ENCODE results near the gene LRMDA. TPM values are rescaled to one million over a fixed set of nuclear protein-coding genes. Genes with fewer than 3 reads are reported as not detected.
"Not testable (repeated sequence)": the region's sequence is repeated elsewhere in the genome, so short reads cannot be mapped to it uniquely, and the experiment has no call there.

The LRMDA gene
- total and polyA plus RNA-seq, 2 donors (not counting 3 experiments of a cell fraction or from before 2014, with no cell fraction given): 9.7 to 18.0 TPM

DNA sequence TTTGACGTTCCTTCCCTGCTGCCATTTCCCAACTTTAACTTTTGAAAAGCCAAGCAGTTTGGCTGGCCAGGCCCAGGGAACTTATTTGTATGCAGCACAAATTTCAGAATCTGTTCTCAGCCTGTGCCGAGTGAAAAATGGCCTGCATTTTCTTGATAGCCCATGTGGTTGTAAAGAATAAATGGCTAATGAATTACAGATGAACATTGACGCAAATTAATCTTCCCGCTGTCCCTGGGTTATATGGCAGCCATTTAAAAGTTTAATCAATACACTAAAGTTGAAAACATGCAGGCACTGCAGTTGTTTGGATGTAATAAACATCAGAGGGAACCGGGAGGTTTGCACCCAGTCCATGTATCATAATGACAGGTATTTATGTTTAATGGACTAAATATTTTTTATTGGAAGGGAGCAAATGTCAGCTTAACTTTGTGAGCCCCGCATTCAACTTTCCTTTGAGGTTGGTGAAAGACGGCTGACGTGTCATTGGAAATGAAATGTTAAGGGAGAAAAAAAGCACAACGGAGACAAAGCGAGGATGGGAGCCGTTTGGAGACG lies 1092.4 kb downstream of the LRMDA start:
- H2AFZ ChIP-seq (ENCODE audit: low read depth, low read length): no peak overlapping the region
- H3K27me3 ChIP-seq (ENCODE audit: control insufficient read depth in 2 of 2, insufficient read depth in 2 of 2, low read length in 2 of 2): no peaks in the 10 kb centered on the region
- H3K27ac ChIP-seq (ENCODE audit: insufficient read depth, low read depth, low read length): no peak overlapping the region
- H3K9ac ChIP-seq (replicated peaks; ENCODE audit: extremely low read depth, insufficient read depth, low read length): no peak overlapping the region
- no TSS peak for BruUV-seq (replicated peaks)
- DNase-seq (ENCODE audit: low read depth, low spot score): no peak
- H3K36me3 ChIP-seq (ENCODE audit: control insufficient read depth in 2 of 2, extremely low read depth in 1 of 2, insufficient read depth in 2 of 2, low read length in 2 of 2): no peaks in the 10 kb centered on the region
- POLR2A ChIA-PET: no interaction called here
- intact Hi-C loops (cut with micrococcal nuclease): no loop called here
- no peaks in the 10 kb centered on the region for H4K20me1 ChIP-seq (replicated peaks; ENCODE audit: control insufficient read depth, extremely low read depth, insufficient read depth, low read length)
- no peaks in the 10 kb centered on the region for H3K4me1 ChIP-seq (ENCODE audit: control insufficient read depth, extremely low read depth, insufficient read depth, low read length)
- FAIRE-seq: no peak
- no peaks in the 10 kb centered on the region for H3K9me1 ChIP-seq (replicated peaks; ENCODE audit: control insufficient read depth, extremely low read depth, insufficient read depth, low read length)
- no peaks in the 10 kb centered on the region for H3K9me3 ChIP-seq (replicated peaks; ENCODE audit: control insufficient read depth, insufficient read depth, low read length)
- dilution Hi-C loops (cut with MboI; ENCODE audit: extremely low pct_ligation_motif_present, low sequenced_read_pairs): no loop called here
- TF ChIP-seq, protein P1, sequence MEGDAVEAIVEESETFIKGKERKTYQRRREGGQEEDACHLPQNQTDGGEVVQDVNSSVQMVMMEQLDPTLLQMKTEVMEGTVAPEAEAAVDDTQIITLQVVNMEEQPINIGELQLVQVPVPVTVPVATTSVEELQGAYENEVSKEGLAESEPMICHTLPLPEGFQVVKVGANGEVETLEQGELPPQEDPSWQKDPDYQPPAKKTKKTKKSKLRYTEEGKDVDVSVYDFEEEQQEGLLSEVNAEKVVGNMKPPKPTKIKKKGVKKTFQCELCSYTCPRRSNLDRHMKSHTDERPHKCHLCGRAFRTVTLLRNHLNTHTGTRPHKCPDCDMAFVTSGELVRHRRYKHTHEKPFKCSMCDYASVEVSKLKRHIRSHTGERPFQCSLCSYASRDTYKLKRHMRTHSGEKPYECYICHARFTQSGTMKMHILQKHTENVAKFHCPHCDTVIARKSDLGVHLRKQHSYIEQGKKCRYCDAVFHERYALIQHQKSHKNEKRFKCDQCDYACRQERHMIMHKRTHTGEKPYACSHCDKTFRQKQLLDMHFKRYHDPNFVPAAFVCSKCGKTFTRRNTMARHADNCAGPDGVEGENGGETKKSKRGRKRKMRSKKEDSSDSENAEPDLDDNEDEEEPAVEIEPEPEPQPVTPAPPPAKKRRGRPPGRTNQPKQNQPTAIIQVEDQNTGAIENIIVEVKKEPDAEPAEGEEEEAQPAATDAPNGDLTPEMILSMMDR (IDR thresholded peaks at IDR 0.05; ENCODE audit: extremely low read depth in 1 of 2, insufficient read depth in 1 of 2, low read depth in 1 of 2, low read length in 2 of 2): no peak
- TF ChIP-seq EZH2 (IDR thresholded peaks at IDR 0.05; ENCODE audit: borderline replicate concordance, low read depth, low read length, severe bottlenecking): no peak
- no peak for TF ChIP-seq FOS (IDR thresholded peaks at IDR 0.05; ENCODE audit: borderline replicate concordance, insufficient read depth, low read length)
- no peak for TF ChIP-seq POLR2A (IDR thresholded peaks at IDR 0.05; ENCODE audit: low read depth, low read length)
- no peak for TF ChIP-seq MYC (IDR thresholded peaks at IDR 0.05; ENCODE audit: low read depth, low read length)
- no peak for TF ChIP-seq POLR2AphosphoS5 (IDR thresholded peaks at IDR 0.05; ENCODE audit: insufficient read depth, low read depth, low read length)
- TF ChIP-seq, protein P2, sequence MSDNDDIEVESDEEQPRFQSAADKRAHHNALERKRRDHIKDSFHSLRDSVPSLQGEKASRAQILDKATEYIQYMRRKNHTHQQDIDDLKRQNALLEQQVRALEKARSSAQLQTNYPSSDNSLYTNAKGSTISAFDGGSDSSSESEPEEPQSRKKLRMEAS (IDR thresholded peaks at IDR 0.05; ENCODE audit: insufficient read depth, insufficient read length): no peak
- no peak for TF ChIP-seq GATA2 (IDR thresholded peaks at IDR 0.05; ENCODE audit: insufficient read depth, insufficient read length, low read depth, low read length)
- no peak for TF ChIP-seq JUN (IDR thresholded peaks at IDR 0.05; ENCODE audit: borderline replicate concordance, insufficient read depth, insufficient read length, low read depth)
- no peak overlapping the region for H3K4me3 ChIP-seq (replicated peaks in 1 of 3; ENCODE audit: insufficient read depth in 1 of 3, low read depth in 1 of 3, low read length in 3 of 3)
- no peak overlapping the region for H3K4me2 ChIP-seq (ENCODE audit: insufficient read depth, low read length)
- H3K79me2 ChIP-seq (ENCODE audit: control insufficient read depth, insufficient read depth, low read length): no peaks in the 10 kb centered on the region
- CTCF ChIA-PET: no interaction called here

DNA sequence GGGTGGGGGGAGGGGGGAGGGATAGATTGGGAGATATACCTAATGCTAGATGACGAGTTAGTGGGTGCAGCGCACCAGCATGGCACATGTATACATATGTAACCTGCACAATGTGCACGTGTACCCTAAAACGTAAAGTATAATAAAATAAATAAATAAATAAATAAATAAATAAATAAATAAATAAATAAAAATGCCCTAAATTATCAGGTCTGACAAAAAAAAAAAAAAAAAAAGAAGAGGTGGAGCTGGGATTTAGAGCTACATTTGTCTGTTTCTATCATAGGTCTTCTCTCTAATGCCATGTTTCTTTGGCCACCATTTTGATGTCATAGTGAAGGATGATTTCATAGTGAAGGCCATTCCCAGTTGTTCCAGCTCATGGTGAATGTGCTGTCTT lies 1095.4 kb downstream of the LRMDA start:
- FAIRE-seq; H3K9me1 ChIP-seq (replicated peaks; ENCODE audit: control insufficient read depth, extremely low read depth, insufficient read depth, low read length); dilution Hi-C loops (cut with MboI; ENCODE audit: extremely low pct_ligation_motif_present, low sequenced_read_pairs); BruUV-seq (replicated peaks); DNase-seq (ENCODE audit: low read depth, low spot score); H3K4me1 ChIP-seq (ENCODE audit: control insufficient read depth, extremely low read depth, insufficient read depth, low read length); H3K4me3 ChIP-seq (replicated peaks in 1 of 3; ENCODE audit: insufficient read depth in 1 of 3, low read depth in 1 of 3, low read length in 3 of 3); POLR2A ChIA-PET; H4K20me1 ChIP-seq (replicated peaks; ENCODE audit: control insufficient read depth, extremely low read depth, insufficient read depth, low read length); intact Hi-C loops (cut with micrococcal nuclease); H2AFZ ChIP-seq (ENCODE audit: low read depth, low read length); CTCF ChIA-PET; H3K27me3 ChIP-seq (ENCODE audit: control insufficient read depth in 2 of 2, insufficient read depth in 2 of 2, low read length in 2 of 2); H3K36me3 ChIP-seq (ENCODE audit: control insufficient read depth in 2 of 2, extremely low read depth in 1 of 2, insufficient read depth in 2 of 2, low read length in 2 of 2); H3K79me2 ChIP-seq (ENCODE audit: control insufficient read depth, insufficient read depth, low read length); H3K9ac ChIP-seq (replicated peaks; ENCODE audit: extremely low read depth, insufficient read depth, low read length); H3K4me2 ChIP-seq (ENCODE audit: insufficient read depth, low read length); H3K9me3 ChIP-seq (replicated peaks; ENCODE audit: control insufficient read depth, insufficient read depth, low read length); H3K27ac ChIP-seq (ENCODE audit: insufficient read depth, low read depth, low read length): not testable (repeated sequence)
